ENCODE data around the gene MELTF.

Gene MELTF

GRCh38 chr3:196997311-196997710 lies 32.3 kb downstream of the MELTF start:
- Histone ChIP-seq H3K27me3 (ENCODE audit: control insufficient read depth, insufficient read depth, low read length) (no peaks in the 10 kb centered on the region), H3K4me1 (ENCODE audit: control insufficient read depth, insufficient read depth, low read length) (no peaks in the 10 kb centered on the region), H3K4me3 (ENCODE audit: low read depth, low read length) (no peak overlapping the region), H3K9me3 (ENCODE audit: control insufficient read depth, insufficient read depth, low read length) (no peaks in the 10 kb centered on the region), H3K27ac (ENCODE audit: low read depth, low read length) (no peak overlapping the region), H3K36me3 (ENCODE audit: control insufficient read depth, insufficient read depth, low read length) (no peaks in the 10 kb centered on the region), H3K9ac (ENCODE audit: low read depth, low read length) (no peak overlapping the region)

GRCh38 chr3:196996454-196997265 lies 33.0 kb downstream of the MELTF start:
- no peak overlapping the region for H3K9ac ChIP-seq (ENCODE audit: low read depth, low read length)
- H3K27ac ChIP-seq (ENCODE audit: low read depth, low read length), result no peak overlapping the region
- no peaks in the 10 kb centered on the region for H3K9me3 ChIP-seq (ENCODE audit: control insufficient read depth, insufficient read depth, low read length)
- no peaks in the 10 kb centered on the region for H3K4me1 ChIP-seq (ENCODE audit: control insufficient read depth, insufficient read depth, low read length)
- H3K27me3 ChIP-seq (ENCODE audit: control insufficient read depth, insufficient read depth, low read length), result no peaks in the 10 kb centered on the region
- no peaks in the 10 kb centered on the region for H3K36me3 ChIP-seq (ENCODE audit: control insufficient read depth, insufficient read depth, low read length)
- no peak overlapping the region for H3K4me3 ChIP-seq (ENCODE audit: low read depth, low read length)

GRCh38 chr3:196995646-196996355 lies 33.8 kb downstream of the MELTF start:
- Histone ChIP-seq H3K9me3 (ENCODE audit: control insufficient read depth, insufficient read depth, low read length) (no peaks in the 10 kb centered on the region), H3K9ac (ENCODE audit: low read depth, low read length) (no peak overlapping the region), H3K4me1 (ENCODE audit: control insufficient read depth, insufficient read depth, low read length) (no peaks in the 10 kb centered on the region), H3K27ac (ENCODE audit: low read depth, low read length) (no peak overlapping the region), H3K27me3 (ENCODE audit: control insufficient read depth, insufficient read depth, low read length) (no peaks in the 10 kb centered on the region), H3K4me3 (ENCODE audit: low read depth, low read length) (no peak overlapping the region), H3K36me3 (ENCODE audit: control insufficient read depth, insufficient read depth, low read length) (no peaks in the 10 kb centered on the region)

- H3K27ac ChIP-seq (ENCODE audit: low read depth, low read length), result no peak overlapping the region
- H3K9me3 ChIP-seq (ENCODE audit: control insufficient read depth, insufficient read depth, low read length), result no peaks in the 10 kb centered on the region
- H3K4me3 ChIP-seq (ENCODE audit: low read depth, low read length), result no peak overlapping the region
- H3K4me1 ChIP-seq (ENCODE audit: control insufficient read depth, insufficient read depth, low read length), result no peaks in the 10 kb centered on the region
- H3K9ac ChIP-seq (ENCODE audit: low read depth, low read length), result no peak overlapping the region
- H3K27me3 ChIP-seq (ENCODE audit: control insufficient read depth, insufficient read depth, low read length), result no peaks in the 10 kb centered on the region
- H3K36me3 ChIP-seq (ENCODE audit: control insufficient read depth, insufficient read depth, low read length), result no peaks in the 10 kb centered on the region
Measured at GRCh38 chr3:196995027-196995426, 34.6 kb downstream of the MELTF start.

DNA sequence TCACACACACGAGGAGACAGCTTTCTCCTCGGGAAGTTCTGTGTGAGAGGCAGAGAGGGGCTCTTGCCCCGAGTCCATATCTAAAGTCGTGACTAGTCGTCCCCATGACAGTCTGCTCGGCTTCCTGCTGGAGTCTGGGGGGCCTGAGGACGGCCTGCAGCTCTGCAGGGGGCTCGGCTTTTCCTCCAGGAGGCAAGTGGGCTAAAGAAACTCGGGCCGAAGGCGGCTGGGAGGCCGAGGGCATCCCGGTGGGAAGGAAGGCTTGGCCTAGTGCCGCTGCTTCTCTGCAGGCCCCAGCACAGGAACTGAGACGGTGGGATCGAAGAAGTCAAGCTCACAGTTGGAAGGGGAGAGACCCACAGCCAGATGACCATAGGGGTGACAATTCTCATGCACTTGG lies 35.6 kb downstream of the MELTF start:
- no peaks in the 10 kb centered on the region for H3K9me3 ChIP-seq (ENCODE audit: control insufficient read depth, insufficient read depth, low read length)
- no peaks in the 10 kb centered on the region for H3K36me3 ChIP-seq (ENCODE audit: control insufficient read depth, insufficient read depth, low read length)
- no peaks in the 10 kb centered on the region for H3K27me3 ChIP-seq (ENCODE audit: control insufficient read depth, insufficient read depth, low read length)
- H3K4me3 ChIP-seq (ENCODE audit: low read depth, low read length), result no peak overlapping the region
- no peaks in the 10 kb centered on the region for H3K4me1 ChIP-seq (ENCODE audit: control insufficient read depth, insufficient read depth, low read length)
- no peak overlapping the region for H3K9ac ChIP-seq (ENCODE audit: low read depth, low read length)
- H3K27ac ChIP-seq (ENCODE audit: low read depth, low read length), result no peak overlapping the region

GRCh38 chr3:196992461-196993065 lies 37.1 kb downstream of the MELTF start:
- Histone ChIP-seq H3K9me3 (ENCODE audit: control insufficient read depth, insufficient read depth, low read length) (no peaks in the 10 kb centered on the region), H3K4me3 (ENCODE audit: low read depth, low read length) (no peak overlapping the region), H3K27ac (ENCODE audit: low read depth, low read length) (no peak overlapping the region), H3K9ac (ENCODE audit: low read depth, low read length) (no peak overlapping the region), H3K27me3 (ENCODE audit: control insufficient read depth, insufficient read depth, low read length) (no peaks in the 10 kb centered on the region), H3K36me3 (ENCODE audit: control insufficient read depth, insufficient read depth, low read length) (no peaks in the 10 kb centered on the region), H3K4me1 (ENCODE audit: control insufficient read depth, insufficient read depth, low read length) (no peaks in the 10 kb centered on the region)

- no peak overlapping the region for H3K4me3 ChIP-seq (ENCODE audit: low read depth, low read length)
- no peaks in the 10 kb centered on the region for H3K36me3 ChIP-seq (ENCODE audit: control insufficient read depth, insufficient read depth, low read length)
- no peak overlapping the region for H3K27ac ChIP-seq (ENCODE audit: low read depth, low read length)
- H3K9me3 ChIP-seq (ENCODE audit: control insufficient read depth, insufficient read depth, low read length), result no peaks in the 10 kb centered on the region
- H3K27me3 ChIP-seq (ENCODE audit: control insufficient read depth, insufficient read depth, low read length), result no peaks in the 10 kb centered on the region
- H3K9ac ChIP-seq (ENCODE audit: low read depth, low read length), result no peak overlapping the region
- no peaks in the 10 kb centered on the region for H3K4me1 ChIP-seq (ENCODE audit: control insufficient read depth, insufficient read depth, low read length)
Measured at GRCh38 chr3:196991581-196992460, 37.8 kb downstream of the MELTF start.

DNA sequence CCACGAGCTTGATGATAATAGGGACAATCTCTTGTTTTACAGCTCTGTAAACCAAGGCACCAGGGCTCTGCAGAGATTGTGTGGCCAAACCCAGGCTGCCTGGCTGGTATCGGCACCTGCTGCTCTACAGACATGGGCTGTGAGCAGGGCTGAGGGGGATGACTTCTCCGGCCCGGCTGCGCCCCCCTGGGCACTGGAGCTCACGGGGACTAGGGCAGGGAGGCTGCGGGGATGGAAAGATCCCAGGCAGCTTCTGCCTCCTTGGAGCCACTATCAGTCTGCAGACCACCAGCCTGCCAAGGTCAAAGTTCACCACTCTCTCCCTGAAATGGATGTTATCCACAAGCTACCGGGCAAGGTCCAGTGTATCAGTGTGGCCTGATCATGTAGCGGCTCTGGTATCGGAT lies 39.0 kb downstream of the MELTF start:
- H3K27ac ChIP-seq (ENCODE audit: low read depth, low read length), result no peak overlapping the region
- H3K4me3 ChIP-seq (ENCODE audit: low read depth, low read length), result no peak overlapping the region
- H3K9ac ChIP-seq (ENCODE audit: low read depth, low read length), result no peak overlapping the region
- no peaks in the 10 kb centered on the region for H3K27me3 ChIP-seq (ENCODE audit: control insufficient read depth, insufficient read depth, low read length)
- no peaks in the 10 kb centered on the region for H3K9me3 ChIP-seq (ENCODE audit: control insufficient read depth, insufficient read depth, low read length)
- no peaks in the 10 kb centered on the region for H3K4me1 ChIP-seq (ENCODE audit: control insufficient read depth, insufficient read depth, low read length)
- H3K36me3 ChIP-seq (ENCODE audit: control insufficient read depth, insufficient read depth, low read length), result no peaks in the 10 kb centered on the region

- H3K36me3 ChIP-seq (ENCODE audit: control insufficient read depth, insufficient read depth, low read length), result no peaks in the 10 kb centered on the region
- H3K4me3 ChIP-seq (ENCODE audit: low read depth, low read length), result no peak overlapping the region
- no peaks in the 10 kb centered on the region for H3K27me3 ChIP-seq (ENCODE audit: control insufficient read depth, insufficient read depth, low read length)
- no peaks in the 10 kb centered on the region for H3K4me1 ChIP-seq (ENCODE audit: control insufficient read depth, insufficient read depth, low read length)
- no peak overlapping the region for H3K27ac ChIP-seq (ENCODE audit: low read depth, low read length)
- no peak overlapping the region for H3K9ac ChIP-seq (ENCODE audit: low read depth, low read length)
- H3K9me3 ChIP-seq (ENCODE audit: control insufficient read depth, insufficient read depth, low read length), result no peaks in the 10 kb centered on the region
Measured at GRCh38 chr3:196989721-196990262, 39.8 kb downstream of the MELTF start.

GRCh38 chr3:196988241-196989029 lies 41.2 kb downstream of the MELTF start:
- no peak overlapping the region for H3K4me3 ChIP-seq (ENCODE audit: low read depth, low read length)
- 0 out of 2 replicates have a peak, but pooled peaks cover 1% of the 10 kb centered on the region for H3K9me3 ChIP-seq (ENCODE audit: control insufficient read depth, insufficient read depth, low read length)
- no peak overlapping the region for H3K27ac ChIP-seq (ENCODE audit: low read depth, low read length)
- H3K9ac ChIP-seq (ENCODE audit: low read depth, low read length), result no peak overlapping the region
- no peaks in the 10 kb centered on the region for H3K36me3 ChIP-seq (ENCODE audit: control insufficient read depth, insufficient read depth, low read length)
- no peaks in the 10 kb centered on the region for H3K27me3 ChIP-seq (ENCODE audit: control insufficient read depth, insufficient read depth, low read length)
- no peaks in the 10 kb centered on the region for H3K4me1 ChIP-seq (ENCODE audit: control insufficient read depth, insufficient read depth, low read length)

Data from HUES48 (cell line).